Measurements from ENCODE around the gene GOLPH3. TPM values are rescaled to one million over a fixed set of nuclear protein-coding genes. Genes with fewer than 3 reads are reported as not detected.

The GOLPH3 gene
- total and polyA plus RNA-seq, 2 experiments from 2014 or later = 75.1 to 79.6 TPM

- no peak for DNase-seq (ENCODE audit: low read depth in 1 of 2, low spot score in 1 of 2)
- no peak for TF ChIP-seq CTCF (IDR thresholded peaks at IDR 0.05; ENCODE audit: low read depth, low read length)
- H3K4me1 ChIP-seq (ENCODE audit: low read depth) = no peaks in the 10 kb centered on the region
- H3K4me3 ChIP-seq = no peak overlapping the region
- no peaks in the 10 kb centered on the region for H3K27me3 ChIP-seq
- no peaks in the 10 kb centered on the region for H3K36me3 ChIP-seq
- no peaks in the 10 kb centered on the region for H3K9me3 ChIP-seq (ENCODE audit: low read depth)
- H3K27ac ChIP-seq = no peak overlapping the region
Observed at GRCh38 chr5:32207355-32207634, 33.2 kb upstream of the GOLPH3 start.

GRCh38 chr5:32206509-32207354, 32.6 kb upstream of the GOLPH3 start:
- no peak overlapping the region for H3K27ac ChIP-seq
- no peaks in the 10 kb centered on the region for H3K36me3 ChIP-seq
- H3K27me3 ChIP-seq = no peaks in the 10 kb centered on the region
- no peaks in the 10 kb centered on the region for H3K9me3 ChIP-seq (ENCODE audit: low read depth)
- no peak for TF ChIP-seq CTCF (IDR thresholded peaks at IDR 0.05; ENCODE audit: low read depth, low read length)
- no peak for DNase-seq (ENCODE audit: low read depth in 1 of 2, low spot score in 1 of 2)
- H3K4me1 ChIP-seq (ENCODE audit: low read depth) = no peaks in the 10 kb centered on the region
- no peak overlapping the region for H3K4me3 ChIP-seq

GRCh38 chr5:32206053-32206452, 31.9 kb upstream of the GOLPH3 start:
- Histone ChIP-seq H3K27me3 (no peaks in the 10 kb centered on the region), H3K4me3 (no peak overlapping the region), H3K27ac (no peak overlapping the region), H3K9me3 (ENCODE audit: low read depth) (no peaks in the 10 kb centered on the region), H3K4me1 (ENCODE audit: low read depth) (no peaks in the 10 kb centered on the region), H3K36me3 (no peaks in the 10 kb centered on the region)
- no peak for DNase-seq (ENCODE audit: low read depth in 1 of 2, low spot score in 1 of 2)
- TF ChIP-seq CTCF (IDR thresholded peaks at IDR 0.05; ENCODE audit: low read depth, low read length) = no peak

- Histone ChIP-seq H3K9me3 (ENCODE audit: low read depth) (no peaks in the 10 kb centered on the region), H3K36me3 (no peaks in the 10 kb centered on the region), H3K27ac (no peak overlapping the region), H3K4me1 (ENCODE audit: low read depth) (no peaks in the 10 kb centered on the region), H3K4me3 (no peak overlapping the region), H3K27me3 (no peaks in the 10 kb centered on the region)
- no peak for TF ChIP-seq CTCF (IDR thresholded peaks at IDR 0.05; ENCODE audit: low read depth, low read length)
- DNase-seq (ENCODE audit: low read depth in 1 of 2, low spot score in 1 of 2) = no peak
Observed at GRCh38 chr5:32202394-32202793, 28.3 kb upstream of the GOLPH3 start.

- DNase-seq (ENCODE audit: low read depth in 1 of 2, low spot score in 1 of 2) = peak in 1 of 2 donors; percentile 65
- no peaks in the 10 kb centered on the region for H3K27me3 ChIP-seq
- no peak for TF ChIP-seq CTCF (IDR thresholded peaks at IDR 0.05; ENCODE audit: low read depth, low read length)
- H3K9me3 ChIP-seq (ENCODE audit: low read depth) = no peaks in the 10 kb centered on the region
- no peak overlapping the region for H3K4me3 ChIP-seq
- no peak overlapping the region for H3K27ac ChIP-seq
- no peaks in the 10 kb centered on the region for H3K36me3 ChIP-seq
- H3K4me1 ChIP-seq (ENCODE audit: low read depth) = no peaks in the 10 kb centered on the region
Observed at GRCh38 chr5:32201122-32201753, 27.1 kb upstream of the GOLPH3 start.

All from cardiac muscle cell (in vitro differentiated cells and primary cell).